Activated effector memory CD4-positive, alpha-beta T cell treated with Interleukin-2 at 50 U/mL for 16 hours (primary cell): ENCODE data around the gene SLC38A4.
"Not testable (repeated sequence)": the region's sequence is repeated elsewhere in the genome, so short reads cannot be mapped to it uniquely, and the experiment has no call there.

ENCODE experiments used
- DNase-seq: peaks from one replicate; pipeline ENCODE4 v3.0.0-alpha.2; 2020

SLC38A4 gene, protein sequence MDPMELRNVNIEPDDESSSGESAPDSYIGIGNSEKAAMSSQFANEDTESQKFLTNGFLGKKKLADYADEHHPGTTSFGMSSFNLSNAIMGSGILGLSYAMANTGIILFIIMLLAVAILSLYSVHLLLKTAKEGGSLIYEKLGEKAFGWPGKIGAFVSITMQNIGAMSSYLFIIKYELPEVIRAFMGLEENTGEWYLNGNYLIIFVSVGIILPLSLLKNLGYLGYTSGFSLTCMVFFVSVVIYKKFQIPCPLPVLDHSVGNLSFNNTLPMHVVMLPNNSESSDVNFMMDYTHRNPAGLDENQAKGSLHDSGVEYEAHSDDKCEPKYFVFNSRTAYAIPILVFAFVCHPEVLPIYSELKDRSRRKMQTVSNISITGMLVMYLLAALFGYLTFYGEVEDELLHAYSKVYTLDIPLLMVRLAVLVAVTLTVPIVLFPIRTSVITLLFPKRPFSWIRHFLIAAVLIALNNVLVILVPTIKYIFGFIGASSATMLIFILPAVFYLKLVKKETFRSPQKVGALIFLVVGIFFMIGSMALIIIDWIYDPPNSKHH

DNA sequence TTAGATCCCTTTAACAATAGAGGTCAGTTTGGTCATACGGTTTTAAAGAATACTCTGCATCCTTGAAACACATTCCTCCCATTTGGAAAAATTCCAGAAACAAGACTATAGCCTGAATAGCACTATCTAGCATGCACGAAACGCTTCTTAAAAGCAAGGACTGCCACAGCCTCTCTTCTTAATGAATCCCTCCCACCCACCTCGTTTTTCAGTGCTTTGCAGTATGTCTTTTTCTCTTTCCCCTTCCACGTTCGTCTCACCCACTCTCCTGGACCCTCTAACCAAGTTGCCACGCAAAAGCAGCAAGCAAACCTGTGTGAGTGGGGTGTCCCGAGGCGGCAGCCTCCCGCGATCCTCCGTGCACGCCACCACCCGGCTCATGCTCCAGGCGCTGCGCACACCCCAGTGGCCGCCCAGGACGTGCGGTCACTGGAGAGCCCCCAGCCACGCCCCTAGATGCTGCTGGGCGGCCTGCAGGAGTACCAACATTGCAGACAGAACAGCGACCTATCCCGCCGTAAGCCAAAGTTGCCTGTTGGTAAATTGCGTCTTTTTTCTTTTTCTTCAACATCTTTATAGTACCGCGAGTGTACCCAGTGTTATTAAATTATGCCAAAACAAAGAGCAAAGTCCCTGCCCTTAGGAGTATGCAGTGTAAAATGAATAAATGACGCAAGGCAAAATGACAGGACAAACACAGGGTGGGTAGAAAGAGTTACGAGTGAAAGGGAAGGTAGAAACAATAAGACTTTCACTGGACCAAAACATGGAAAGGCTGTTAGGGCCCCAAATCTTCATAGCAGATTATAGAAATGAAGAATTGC lies at the start of gene SLC38A4:
Gene SLC38A4 (minus strand): TSS at position 407 of the 824 bp plus-strand sequence. CDS start 32,926 bp downstream, outside the sequence.
- DNase-seq, result no peak

DNA sequence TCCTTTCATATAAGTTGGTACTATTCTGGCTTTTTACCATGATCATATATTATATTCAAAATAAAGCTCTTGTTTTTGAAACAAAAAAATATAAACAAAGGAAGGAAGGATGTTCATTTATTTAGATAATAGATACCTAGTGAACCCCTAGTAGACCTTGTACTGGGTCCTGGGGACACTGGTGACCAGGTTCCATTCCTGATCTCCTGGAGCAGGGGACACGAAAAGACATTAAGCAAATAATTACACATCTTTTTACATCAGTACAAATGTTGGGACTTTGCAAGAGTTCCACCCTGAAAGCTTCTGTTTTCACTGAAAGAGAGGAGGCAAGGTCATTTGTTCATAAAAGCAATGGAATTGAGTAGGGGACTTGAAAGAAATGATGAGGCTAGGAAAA lies 49.3 kb upstream of the SLC38A4 start:
- no peak for DNase-seq

DNA sequence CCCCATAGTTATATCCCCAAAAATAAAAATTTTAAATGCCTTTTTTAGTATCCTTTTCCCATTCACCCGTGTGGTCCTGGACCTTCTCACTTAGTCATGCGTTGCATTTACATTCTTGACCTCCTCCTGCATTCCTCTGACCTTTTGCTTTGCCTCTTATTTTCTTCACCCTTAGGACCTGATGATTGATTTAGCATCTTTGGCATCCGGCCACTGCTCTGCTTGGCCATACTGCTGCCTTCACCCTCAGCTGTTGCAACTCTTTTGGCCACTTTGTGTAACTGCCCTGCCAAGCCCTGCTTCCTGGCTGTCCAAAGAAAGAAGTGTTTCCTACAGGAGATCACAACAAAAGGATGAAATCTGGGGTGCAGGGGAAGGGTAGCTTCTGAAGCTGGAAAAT lies 48.8 kb upstream of the SLC38A4 start:
- no peak for DNase-seq

DNA sequence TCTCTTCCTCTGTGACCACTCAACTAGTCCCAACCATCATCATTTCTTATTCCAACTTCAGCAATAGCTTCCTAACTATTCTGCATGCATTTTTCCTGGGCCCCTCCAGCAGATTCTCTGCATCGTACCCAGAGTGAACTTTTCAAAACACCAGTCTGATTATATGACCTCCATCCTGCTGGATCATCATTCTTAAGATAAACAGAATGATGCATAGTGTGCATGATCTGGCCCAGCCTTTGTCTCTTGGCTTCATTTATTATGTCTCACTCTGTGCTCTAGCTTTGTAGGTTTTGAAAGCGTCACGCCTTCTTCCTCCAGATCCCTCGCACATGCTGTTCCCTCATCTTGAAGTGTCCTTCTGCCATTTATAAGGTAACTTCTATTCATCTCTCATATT lies 46.3 kb upstream of the SLC38A4 start:
- no peak for DNase-seq

DNA sequence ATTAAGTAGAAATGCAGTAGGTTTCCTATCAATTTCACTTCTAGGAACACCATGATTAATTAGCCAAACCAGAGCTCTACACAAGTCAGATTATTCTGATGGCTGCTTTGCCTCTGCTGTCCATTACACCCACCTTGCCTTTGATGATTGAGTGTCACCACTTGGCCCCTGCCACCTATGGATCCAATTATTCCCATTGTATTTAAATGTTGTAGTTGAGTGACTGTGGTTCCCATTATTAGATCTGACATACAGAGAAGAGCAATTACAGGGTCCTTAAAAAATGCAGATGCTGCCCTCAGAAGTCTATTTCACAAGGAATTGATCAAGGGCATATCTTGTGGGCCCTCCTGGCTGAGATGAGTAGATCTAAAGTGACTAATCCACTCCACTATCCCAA lies 39.5 kb upstream of the SLC38A4 start:
- no peak for DNase-seq

DNA sequence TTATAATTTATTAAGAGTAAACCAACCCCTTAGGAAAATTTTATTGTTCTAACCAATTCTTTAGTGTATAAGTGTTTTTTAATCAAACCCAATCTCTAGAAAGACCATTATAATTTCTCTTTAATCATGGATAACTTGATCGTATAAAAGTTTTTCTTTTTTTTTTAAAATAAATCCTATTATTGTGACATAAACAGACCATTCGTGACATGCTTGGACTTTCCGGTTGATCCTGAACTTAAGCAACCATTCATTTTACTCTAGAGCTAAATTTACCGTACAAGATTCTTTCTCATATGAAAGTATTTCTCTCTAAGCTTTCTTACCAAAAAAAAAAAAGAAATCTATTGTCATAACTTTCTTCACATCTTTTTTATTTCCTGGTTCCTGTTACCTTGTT lies 32.6 kb upstream of the SLC38A4 start:
- no peak for DNase-seq

DNA sequence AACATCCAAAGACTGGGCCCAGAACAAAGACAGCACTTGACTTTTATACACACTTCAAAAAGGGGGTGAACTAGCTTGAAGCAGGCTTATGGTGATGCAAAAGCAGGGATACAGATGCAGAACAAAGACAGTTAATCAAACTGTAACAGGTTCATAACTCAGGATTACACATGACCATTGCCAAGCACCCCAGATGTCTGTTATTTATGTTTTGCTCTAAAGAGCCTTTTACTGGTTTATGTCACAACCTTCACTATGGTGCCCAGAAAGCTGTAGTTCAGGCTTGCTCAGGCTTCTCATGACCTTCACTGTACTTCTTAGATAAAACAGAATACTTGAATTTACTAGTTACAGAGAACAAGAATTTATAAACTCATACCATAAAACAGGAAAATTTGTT lies 31.7 kb upstream of the SLC38A4 start:
- no peak for DNase-seq

DNA sequence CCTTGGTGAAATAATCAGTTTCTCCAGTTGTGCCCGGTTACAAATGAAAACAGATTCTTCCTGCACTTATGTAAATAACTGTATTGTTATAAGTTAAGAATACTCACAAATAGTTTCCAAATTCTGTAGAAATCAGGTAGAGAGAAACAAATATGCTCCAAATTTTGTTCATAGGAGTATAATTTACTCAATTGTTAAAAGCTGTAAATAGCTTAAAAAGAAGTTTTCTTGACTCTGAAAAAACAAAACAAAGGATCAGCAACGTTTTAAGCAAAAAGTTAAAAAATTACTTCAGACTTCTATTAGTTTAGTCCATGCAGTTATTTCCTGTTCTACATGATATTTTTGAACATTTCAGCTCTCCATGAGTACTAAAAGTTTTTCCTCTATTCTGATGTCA lies 30.0 kb upstream of the SLC38A4 start:
- no peak for DNase-seq

DNA sequence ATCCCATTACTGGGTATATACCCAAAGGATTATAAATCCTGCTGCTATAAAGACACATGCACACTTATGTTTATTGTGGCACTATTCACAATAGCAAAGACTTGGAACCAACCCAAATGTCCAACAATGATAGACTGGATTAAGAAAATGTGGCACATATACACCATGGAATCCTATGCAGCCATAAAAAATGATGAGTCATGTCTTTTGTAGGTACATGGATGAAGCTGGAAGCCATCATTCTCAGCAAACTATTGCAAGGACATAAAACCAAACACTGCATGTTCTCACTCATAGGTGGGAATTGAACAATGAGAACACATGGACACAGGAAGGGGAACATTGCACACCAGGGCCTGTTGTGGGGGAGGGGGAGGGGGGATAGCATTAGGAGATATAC lies 28.4 kb upstream of the SLC38A4 start:
- DNase-seq, result not testable (repeated sequence)

DNA sequence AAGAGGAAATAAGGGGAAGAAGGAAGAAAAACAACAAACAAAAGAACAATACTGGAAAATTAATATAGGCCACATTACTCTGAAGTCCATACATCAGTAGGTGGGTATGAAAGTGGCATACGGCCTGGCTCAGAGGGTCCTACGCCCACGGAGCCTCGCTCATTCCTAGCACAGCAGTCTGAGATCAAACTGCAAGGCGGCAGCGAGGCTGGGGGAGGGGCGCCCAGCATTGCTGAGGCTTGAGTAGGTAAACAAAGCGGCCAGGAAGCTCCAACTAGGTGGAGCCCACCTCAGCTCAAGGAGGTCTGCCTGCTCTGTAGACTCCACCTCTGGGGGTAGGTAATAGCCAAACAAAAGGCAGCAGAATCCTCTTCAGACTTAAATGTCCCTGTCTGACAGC lies 23.0 kb upstream of the SLC38A4 start:
- not testable (repeated sequence) for DNase-seq

DNA sequence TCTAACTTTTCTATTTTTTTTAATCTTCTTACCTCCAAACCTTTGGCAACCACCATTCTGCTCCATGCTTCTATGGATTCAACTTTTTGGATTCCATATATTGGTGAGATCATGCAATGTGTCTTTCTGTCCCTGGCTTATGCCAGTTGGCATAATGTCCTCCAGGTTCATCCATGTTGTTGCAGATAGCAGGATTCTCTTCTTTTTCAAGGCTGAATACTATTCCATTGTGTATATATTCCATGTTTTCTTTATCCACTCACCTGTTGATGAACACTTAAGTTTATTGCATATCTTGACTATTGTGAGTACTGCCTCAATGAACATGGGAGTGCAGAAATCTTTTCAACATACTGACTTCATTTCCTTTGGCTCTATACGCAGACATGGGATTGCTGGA lies 21.2 kb upstream of the SLC38A4 start:
- DNase-seq, result no peak

DNA sequence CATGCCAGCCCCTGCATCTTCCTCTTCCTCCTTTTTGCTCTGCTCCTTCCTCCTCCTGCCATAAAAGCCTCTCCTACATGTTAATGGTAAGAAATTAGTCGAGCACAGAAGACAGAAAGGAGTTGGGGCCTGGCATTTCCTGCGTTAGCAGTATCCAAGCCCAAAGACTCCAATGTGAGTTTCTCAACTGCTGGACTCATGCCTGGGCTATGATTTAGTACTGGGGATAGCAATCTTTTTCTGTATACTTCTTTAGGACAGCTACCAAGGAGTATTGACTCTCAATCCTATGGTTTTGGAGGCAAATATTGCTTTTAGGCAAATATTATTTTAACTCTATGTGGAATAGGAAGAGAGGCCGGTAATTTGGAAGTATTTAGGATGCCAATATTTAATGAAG lies 18.0 kb upstream of the SLC38A4 start:
- DNase-seq, result no peak

DNA sequence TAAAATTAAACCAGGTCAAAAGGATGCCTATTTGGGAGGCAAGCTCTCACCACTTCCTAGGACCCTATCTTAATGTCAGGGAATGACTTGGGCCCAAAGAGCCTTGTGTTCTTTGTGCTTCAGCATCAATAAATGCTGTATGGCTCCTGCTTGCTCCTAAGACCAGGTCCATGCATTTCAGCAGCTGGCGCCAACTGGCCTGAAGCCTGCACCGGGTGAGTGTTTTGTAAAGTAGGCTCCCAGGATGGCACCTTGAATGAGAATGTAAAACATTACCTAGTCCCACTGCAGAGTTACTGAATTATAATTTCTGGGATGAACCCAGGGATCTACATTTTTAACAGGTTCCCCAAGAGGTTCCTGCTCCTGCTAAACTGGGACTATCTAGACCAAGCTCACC lies 16.1 kb upstream of the SLC38A4 start:
- no peak for DNase-seq

DNA sequence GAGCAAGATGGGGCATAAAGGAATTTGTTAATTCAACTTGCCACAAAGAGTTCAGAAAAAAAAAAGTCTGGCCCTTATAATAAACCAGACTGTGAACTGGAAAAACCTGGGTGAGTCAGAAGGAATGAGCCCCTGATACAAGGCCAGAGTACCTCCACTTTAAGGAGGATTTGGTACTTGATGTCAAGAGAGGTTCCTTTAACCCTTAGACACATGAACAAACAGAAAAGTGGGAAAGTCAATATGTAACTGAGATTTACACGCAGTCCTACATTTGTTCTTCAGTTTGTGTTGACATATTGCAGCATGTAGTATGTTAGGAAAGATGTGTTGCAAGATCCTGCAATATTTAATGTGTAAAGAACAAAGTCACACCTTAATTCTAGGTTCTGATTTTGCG lies 14.2 kb upstream of the SLC38A4 start:
- no peak for DNase-seq

DNA sequence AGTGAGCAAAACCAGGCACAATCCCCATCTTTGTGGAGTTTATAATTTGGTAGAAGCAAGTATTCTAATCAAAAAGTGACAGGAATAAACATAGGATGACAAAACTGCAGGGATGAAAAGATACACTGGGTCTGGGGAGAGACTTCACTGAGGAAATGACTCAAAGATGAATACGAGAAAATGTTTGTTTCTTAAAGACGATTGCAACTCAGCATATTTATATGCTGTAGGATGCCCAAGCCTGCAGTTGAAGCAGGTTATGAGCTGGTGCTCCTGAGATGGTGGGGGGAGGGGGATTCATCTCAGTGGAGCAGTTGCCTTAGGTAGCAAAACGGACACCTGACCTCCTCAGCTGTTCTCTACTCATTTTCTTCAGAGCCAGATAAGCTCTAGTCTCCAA lies 13.4 kb upstream of the SLC38A4 start:
- no peak for DNase-seq

DNA sequence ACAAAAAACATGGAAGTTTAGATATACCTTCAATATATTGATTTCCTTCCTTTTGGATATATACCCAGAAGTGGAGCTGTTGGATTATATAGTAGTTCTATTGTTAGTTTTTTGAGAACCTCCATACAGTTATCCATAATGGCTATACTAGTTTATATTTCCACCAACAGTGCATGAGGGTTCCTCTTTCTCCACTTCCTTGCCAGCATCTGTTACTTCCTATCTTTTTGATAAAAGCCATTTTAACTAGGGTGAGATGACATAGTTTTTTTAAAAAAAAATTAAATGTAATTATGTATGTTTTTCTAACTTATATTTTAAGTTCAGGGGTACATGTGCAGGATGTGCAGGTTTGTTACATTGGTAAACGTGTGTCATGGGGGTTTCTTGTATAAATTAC lies 10.0 kb upstream of the SLC38A4 start:
- no peak for DNase-seq

DNA sequence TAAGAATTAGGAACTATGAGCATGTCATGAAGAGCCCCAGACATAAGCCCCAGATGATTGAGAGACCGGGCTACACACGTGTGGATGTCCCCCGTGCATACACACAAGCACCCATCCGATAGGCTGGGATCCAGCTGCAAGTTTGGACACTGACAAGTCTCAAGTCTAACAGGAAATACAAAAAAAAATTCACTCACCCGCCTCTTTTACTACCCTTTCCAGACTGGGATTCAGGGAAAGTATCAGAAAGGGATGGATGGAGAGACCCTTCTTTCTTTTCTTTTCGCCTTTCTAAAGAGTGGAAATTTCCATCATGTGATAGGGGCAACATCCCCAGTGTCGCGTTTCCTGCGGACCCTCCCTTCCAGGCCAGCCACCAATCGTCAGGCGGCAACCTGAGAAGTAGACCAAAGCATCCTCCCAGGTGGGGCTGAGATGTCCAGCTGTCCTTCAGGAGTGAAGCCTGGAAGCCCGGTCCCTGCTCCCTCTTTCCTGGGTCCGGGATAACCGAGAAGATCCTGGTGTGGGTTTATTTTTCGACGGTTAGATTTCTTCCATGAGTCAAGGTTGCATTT lies 6.4 kb upstream of the SLC38A4 start:
- no peak for DNase-seq

DNA sequence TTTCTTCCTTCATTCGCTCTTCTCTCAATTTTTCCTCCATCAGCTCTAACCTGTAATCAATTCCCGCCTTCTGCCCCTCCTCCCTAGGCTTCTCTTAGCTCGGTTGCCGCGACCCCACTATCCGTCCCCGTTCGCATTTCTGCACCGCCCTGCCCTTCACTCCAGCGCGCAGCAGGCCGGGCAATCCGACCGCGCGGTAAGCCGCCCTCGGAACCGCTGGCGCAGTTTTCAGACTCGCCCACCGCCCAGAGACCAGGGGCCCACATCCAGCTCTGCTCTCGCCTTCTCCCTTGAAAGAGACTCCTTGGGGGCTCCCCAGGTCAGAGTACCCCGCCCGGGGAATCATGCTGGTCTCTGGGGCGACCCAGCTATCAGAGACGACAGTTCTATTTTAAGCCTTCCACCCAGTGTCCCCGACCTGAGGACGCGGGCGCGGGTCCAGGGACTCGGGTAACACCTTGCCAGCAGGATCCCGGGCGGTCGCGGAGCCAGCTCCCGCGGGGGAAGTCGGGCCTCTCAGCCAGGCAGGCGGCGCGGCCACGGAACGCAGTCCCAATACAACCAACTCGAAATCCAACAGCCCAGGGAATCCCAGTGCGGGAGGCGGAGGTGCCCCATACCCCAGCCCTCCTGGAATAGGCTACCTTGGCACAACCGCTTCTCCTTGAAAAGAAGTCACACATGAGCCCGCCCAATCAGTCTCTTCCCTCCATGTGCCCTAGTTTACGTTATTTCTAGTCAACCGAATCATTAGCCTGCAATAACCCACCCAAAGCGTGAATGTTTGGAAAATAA lies 5.7 kb upstream of the SLC38A4 start:
- no peak for DNase-seq

DNA sequence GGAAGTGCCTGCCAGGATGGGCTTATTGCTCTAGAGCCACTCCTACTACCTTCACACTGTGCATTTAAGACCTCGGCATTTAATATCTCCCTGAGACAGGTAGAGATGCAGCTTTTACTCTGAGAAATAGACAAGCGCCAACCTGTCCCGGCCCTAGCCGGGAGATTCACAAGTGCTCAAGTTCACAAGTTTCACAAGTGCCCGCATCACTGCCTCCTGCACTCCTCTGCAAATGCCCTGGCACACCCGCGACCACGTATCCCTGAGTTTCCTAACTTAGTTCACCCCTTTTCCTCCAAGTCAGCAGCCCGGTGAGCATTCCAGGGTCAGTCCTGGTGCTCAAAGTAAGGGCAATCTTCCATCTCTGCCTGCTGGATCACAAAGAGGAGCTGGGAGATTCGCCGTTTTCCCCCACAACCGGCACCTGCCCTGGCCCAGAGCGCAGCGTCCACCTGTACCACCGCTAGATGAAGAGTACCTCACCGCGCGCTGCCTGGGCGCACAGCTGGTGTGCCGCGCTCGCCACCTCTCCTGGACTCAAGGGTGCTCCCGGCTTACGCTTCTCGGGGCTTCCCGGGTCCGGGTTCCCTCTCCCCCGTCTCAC lies 5.0 kb upstream of the SLC38A4 start:
- no peak for DNase-seq

DNA sequence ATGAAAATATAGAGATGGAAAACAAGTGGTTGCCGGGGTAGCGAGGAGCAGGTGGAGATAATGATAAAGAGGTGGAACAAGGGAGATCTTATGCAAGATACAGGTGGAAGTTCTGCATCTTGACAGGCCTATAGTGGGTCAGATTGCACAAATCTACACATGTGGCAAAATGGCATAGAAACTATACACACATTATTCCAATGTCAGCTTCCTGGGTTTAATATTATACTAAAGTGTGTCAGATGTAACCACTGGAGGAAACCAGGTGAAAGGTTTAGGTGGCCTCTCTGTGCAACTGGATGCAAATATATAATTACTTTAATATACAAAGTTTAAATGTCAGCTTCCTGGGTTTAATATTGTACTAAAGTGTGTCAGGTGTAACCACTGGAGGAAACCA lies 1.1 kb downstream of the SLC38A4 start:
- DNase-seq, result no peak

DNA sequence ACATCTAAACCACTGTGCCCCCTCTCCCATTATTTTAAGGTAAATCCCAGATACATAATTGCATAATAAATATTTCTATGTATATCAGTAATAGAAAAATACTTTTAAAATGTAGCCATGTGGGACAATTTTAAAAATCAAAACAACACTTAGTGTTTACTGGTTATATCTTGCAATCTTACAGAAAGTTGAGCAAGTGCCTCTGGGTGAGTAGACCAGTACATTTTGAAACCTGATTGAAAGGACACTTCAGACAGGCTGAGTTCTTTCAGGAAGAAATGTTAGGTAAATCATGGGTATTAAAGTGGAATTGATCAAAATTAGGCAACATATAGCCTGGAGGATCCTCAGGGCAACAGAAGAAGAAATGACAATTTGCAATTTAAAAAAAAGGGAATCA lies 7.2 kb downstream of the SLC38A4 start:
- no peak for DNase-seq

DNA sequence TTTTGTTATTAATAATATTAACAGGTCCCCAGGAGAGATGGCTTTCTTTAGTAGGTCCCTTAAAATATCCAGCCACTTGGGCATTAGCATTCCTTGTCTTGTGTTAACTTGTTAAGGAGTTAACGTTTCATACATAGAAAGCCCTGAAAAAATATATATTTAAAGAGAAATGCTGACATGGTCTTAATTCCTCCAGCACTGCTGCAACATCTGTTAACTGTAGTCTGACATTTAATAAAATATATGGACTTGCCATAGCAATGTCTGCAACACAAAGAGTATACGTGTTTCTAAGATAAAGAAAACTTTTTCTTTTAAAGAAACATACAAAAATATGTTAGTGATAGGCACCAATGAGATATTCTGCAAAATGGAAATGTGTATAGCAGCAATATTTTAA lies 10.0 kb downstream of the SLC38A4 start:
- no peak for DNase-seq
